NCI-H1694 treated with DMSO at 0.1 percent for 48 hours (cell line): ENCODE results near the gene AMBRA1.
"Not testable (repeated sequence)": the region's sequence is repeated elsewhere in the genome, so short reads cannot be mapped to it uniquely, and the experiment has no call there.

Experiments used
- DNase-seq: peaks from one replicate; lab custom pipeline; 2025; lab: John Stamatoyannopoulos, UW

AMBRA1 gene

DNA sequence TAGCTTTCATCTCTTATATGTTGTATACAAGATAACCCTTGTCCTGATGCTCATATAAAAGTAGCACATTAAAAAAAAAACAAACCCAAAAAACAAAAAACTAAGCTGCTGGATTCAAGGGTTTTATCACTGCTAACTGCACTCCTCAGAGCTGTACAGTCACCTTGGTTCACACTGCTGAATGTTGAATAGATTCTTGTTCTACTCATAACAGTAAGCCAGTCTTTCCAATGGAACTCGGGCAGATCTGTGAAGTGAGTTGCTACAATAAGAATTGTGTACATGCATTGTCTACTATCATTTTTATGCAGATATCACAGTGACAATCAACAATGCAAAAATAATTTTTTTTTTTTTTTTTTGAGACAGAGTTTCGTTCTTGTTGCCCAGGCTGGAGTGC is 18.5 kb upstream of the AMBRA1 start:
- DNase-seq, result no peak

DNA sequence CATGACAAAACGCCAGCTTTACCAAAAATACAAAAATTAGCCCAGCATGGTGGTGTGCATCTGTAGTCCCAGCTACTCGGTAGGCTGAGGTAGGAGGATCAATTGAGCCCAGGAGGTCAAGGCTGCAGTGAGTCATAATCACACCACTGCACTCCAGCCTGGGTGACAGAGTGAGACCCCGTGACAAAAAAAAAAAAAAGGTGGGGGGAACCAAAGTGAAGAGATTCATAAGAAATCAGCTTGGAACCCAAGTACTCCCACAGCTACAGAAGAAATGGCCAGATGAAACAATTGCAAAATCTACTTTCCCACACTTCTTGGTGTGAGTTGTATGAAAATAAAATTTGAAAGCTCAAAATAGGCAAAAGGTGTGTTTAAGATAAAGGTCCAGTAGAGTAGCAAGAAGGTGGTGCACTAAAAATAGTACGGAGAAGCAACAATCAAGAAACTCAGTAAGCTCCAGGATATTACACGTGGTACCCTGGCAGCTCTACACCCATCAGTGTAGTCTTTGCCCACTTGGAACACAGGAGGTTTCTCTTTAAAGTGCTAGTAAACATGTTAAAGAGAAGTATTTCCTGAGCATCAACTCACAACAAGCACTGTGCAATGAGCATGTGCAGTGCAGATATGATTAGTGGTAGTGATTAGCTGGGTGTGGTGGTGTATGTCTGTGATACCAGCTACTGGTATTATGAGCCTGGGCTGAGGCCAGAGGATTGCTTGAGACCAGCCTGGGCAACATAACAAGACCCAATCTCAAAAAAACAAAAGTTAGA is 17.9 kb upstream of the AMBRA1 start:
- DNase-seq, result no peak

DNA sequence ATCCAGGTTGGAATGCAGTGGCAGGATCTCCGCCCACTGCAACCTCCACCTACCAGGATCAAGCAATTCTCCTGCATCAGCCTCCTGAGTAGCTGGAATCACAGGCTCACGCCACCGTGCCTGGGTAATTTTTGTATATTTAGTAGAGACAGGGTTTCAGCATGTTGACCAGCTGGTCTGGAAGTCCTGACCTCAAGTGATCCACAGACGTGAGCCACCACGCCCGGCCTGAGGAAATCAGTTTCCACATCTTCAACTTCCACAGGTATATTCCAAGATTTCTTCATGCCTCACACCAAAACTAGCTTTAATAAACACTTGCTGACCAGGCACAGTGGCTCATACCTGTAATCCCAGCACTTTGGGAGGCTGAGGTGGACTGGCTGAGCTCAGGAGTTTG is 15.6 kb upstream of the AMBRA1 start:
- DNase-seq, result no peak

DNA sequence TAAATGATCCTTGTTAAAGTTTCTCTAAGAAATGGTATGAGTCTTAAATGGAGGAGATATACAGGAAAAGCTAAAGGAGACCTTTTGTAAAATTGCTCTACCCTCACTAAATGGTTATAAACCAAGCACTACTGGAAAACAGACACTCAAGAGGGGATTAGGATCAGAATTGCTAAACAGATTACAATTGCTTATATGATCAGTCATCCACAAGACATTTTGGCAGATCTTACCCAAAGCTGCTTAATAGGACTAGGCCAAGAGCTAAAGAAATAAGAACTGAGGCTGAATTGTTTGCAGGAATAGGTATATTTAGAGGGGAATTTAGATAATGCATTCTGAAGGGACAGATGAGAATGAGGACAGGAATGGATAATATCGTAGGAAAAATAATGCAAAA is 13.7 kb upstream of the AMBRA1 start:
- DNase-seq, result no peak

DNA sequence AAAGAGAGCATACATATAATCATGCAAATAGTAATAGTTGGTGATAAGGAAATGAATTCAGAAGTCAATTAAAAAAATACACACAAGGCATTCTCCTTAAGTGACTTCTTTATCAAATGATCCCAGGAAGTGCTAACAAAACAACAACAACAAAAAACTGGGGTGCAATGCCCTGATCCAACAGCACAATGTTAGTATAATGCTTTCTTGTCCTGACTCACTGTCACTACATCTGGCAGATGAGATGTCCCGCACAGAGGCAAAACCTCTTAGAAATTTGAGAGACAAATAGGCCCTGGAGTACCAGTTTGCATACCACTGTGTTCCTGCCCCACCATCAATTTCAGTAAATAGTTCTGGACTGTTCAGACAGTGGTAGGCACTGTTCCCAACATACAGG is 11.0 kb upstream of the AMBRA1 start:
- no peak for DNase-seq

GRCh38 chr11:46603704-46604308 is 10.0 kb upstream of the AMBRA1 start:
- DNase-seq, result no peak

GRCh38 chr11:46601129-46601528 is 7.3 kb upstream of the AMBRA1 start:
- DNase-seq, result no peak

GRCh38 chr11:46600194-46600960 is 6.6 kb upstream of the AMBRA1 start:
- DNase-seq, result no peak

- no peak for DNase-seq
These were observed 5.7 kb upstream of the AMBRA1 start for GRCh38 chr11:46599340-46600193.

DNA sequence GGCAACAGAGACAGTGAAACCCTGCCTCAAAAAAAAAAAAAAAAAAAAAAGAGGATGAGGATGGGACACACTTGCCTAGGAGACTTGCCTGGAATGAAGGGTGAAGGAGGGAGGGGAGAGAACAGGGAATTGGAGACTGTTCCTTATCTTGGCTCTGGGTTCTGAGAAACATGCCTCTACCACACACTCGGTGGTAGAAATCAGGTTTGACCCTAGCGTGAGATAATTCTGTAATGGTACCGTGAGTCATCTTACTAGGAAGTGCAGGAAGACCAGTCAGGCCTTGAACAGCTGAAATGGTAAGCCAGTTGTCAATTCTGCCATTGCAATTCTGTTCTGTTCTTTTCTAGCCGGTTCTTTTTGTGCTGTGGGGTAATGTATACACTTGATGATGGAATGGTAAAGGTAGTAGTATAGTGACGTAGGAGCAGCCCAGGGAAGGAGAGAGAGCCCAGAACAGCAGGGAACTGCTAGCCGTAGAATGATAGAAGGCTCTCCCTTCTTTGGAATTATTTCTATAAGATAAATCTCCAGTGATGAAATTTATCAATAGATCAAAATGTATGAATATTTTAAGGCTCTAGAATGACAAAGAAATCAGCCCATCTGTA is 3.9 kb upstream of the AMBRA1 start:
- DNase-seq, result no peak

DNA sequence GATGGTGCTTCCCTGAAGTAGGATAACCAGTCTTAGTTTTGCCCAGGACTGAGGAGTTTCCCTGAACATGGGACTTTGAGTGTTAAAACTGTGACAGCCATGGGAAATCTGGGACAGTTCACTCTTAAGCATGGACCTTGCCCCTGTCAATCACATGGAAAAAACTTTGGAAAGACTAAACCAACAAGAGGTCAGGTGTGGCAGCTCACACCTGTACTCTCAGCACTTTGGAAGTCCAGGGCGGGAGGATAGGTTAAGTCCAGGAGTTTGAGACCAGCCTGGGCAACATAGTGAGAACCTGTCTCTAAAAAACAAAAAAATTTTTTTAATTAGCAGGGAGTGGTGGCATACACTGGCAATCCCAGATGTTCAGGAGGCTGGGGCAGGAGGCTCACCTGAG is 3.3 kb upstream of the AMBRA1 start:
- DNase-seq, result no peak

- no peak for DNase-seq
These were observed 962 bp upstream of the AMBRA1 start for GRCh38 chr11:46594785-46595184.

DNA sequence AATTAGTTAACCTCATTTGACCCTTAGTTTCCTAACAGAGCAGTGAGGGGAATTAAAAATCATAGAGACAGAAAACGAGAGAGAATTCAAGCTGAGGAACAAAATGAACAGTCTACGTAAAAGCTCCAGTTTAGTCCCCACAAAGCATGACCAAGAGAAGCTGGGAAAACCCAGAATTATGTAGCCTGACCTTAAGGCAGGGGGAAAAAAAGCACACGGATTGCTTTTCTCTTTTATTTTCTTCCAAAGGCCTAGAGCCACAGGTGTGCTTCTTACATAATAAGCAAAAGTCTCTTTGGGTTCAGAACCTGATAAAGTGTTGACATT is 514 bp upstream of the AMBRA1 start:
- no peak for DNase-seq

DNA sequence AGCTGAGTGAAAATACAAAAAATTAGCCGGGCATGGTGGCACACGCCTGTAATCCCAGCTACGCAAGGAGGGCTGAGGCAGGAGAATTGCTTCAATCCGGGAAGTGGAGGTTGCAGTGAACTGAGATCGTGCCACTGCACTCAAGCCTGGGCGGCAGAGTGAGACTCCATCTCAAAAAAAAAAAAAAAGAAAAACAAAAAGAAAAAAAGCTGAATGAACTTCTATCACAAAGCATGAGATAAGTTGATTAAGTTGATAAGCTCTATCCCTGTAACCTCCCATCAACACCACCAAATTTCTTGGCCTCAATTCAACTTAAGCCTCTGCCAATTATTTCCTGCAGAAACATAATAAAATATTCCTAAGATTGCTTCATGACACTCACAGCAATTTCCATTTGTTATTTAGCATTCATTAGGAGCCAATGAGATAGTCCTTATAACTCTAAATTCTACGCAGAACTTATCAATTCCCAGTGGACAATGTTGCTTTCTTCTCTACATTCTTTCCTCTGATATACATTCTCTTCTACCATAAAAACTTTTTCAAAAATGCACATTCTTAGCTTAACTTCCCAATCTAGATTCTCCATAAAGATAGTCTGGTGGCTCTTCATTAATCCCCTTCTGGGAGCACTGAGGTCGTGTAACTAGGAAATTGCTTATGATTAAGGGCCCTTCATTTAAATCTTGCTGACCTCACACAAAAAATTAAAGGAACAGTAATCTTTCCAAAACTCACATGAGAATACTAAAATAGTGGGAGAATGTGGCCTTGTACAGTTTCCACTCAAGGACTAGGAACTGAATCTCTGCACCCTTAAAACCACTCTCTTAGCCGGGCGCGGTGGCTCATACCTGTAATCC is 2.9 kb downstream of the AMBRA1 start:
- DNase-seq, result no peak

DNA sequence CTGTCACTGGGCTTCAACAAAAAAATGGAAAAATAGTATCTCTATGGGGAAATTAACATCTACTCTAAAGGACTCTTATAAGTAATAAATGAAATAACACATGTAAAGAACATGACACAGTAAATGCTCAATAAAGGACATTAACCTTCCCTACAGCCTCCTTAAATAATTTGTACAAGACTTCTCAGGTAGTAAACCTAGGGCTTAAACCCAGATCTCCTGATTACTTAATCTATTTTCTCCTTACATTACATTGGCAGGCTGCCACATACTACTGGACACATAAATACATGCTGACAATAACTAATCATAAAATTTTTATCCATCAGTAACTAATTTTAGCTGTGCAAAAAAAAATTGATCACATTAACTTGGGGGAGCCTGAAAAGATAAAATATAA is 4.9 kb downstream of the AMBRA1 start:
- DNase-seq, result no peak

DNA sequence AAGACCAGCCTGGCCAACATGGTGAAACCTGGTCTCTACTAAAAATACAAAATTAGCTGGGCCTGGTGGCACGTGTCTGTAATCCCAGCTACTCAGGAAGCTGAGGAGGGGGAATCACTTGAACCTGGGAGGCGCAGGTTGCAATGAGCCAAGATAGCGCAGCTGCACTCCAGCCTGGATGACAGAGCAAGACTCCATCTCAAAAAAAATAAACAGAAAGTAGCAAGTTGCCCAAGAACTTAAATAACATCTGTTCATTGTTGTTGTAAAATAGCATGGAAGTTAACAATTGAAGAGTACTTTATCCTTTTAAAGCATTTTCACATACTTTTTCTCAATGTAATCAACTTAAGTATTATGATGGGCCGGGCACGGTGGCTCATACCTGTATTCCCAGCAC is 5.7 kb downstream of the AMBRA1 start:
- no peak for DNase-seq

GRCh38 chr11:46583513-46583912 is 10.3 kb downstream of the AMBRA1 start:
- DNase-seq, result not testable (repeated sequence)

DNA sequence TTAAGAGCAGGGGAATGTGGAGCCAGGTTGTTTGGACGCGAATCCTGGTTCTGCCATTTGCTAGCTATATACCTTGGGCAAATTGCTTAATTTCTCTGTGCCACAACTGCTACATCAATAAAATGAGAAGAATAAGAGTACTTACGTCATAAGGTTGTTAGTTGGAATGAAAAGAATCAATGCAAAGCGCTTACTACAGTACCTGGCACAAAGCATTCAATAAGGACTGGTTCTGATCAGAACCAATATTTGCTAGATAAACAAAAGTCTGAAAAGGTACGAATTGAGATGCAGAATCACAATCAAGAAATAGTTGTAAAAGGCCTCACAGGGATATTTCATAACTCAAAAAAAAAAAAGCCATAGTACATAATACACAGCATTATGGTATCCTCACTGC is 11.2 kb downstream of the AMBRA1 start:
- no peak for DNase-seq

GRCh38 chr11:46577058-46577457 is 16.8 kb downstream of the AMBRA1 start:
- no peak for DNase-seq

- no peak for DNase-seq
These were observed 19.2 kb downstream of the AMBRA1 start for GRCh38 chr11:46574656-46575055.

DNA sequence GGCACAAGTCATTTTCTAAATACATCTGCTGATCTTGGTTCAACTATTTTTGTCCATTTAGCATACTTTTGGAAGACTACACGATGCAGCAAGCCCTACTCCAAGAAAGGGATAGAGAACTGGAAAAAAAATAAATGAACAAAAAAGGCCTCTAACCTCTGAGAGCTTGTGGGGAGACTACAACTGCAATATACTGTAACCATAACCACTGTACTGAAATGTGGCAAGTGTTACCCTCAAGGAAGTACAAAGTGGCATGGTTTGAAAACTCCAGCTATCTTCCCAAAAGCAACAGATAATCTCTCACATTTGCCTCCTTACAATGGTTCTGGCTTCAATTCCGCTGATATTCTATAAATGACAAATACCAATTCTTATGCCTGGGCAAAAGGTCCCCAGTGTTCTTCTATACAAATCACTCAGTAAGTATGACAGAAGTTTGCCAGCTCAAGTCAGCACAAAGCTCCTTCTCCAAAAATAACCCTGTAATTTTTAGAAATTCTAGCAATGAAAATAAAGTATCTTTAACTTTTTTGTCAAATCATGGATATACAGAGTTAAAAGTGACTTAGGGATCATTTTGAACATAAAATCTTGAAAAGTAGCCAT is 22.9 kb downstream of the AMBRA1 start:
- DNase-seq, result no peak
